RWPE1 (cell line): Measurements from ENCODE around the gene CENPF.
"Not testable (repeated sequence)": the region's sequence is repeated elsewhere in the genome, so short reads cannot be mapped to it uniquely, and the experiment has no call there.

Experiments
- CTCF ChIA-PET: fragments of 350-600 bp; sonication (Branson Sonifier 250); formaldehyde crosslinking; extraction: SDS; loops from one replicate; lab custom pipeline; 2021; lab: Yijun Ruan, JAX
- POLR2A ChIA-PET: fragments of 400-600 bp; formaldehyde crosslinking; extraction: SDS; loops from one replicate; lab custom pipeline; 2020; ENCODE audit warnings: antibody characterized with exemption; ENCODE audit not compliant: low non-redundant PET; lab: Yijun Ruan, JAX
- DNase-seq: peaks from one replicate; pipeline ENCODE4 v3.0.0; 2012; ENCODE audit warnings: low spot score
- H3K27ac ChIP-seq: fragments of 450-650 bp; 2 replicates; pipeline ENCODE4 v1.5.1; 2017
- TF ChIP-seq, protein P1 (sequence below): fragments of 450-650 bp; conservative IDR thresholded peaks from 2 replicates; pipeline ENCODE4 v1.5.1; 2017; ENCODE audit warnings: low read depth, mild to moderate bottlenecking

CENPF gene

DNA sequence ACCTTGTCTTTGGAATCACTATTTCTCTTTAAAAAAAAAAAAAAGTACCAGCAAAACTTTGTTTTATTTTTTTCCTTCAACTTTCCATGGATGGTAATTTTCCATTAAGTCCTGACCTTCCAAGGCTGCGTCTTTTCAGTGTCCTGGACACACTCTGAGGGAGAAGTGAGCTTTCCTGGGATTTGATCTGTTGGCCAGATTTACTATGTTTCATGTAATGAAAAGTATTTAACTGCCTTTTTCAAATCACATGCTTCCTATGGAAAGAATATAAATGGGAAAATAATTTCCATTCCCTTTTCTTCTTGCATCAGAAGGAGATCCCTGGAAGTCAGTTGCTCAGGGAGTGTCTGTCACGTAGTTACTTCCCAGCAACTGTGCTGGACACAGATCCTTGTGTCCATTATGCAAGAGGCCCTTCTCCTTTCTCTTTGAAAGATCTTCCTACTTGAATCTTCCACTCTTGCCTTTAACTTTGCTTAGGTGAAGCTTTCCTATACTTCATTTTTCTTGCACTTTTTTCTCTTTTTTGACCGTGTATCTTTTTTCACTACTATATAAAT lies 59.3 kb downstream of the CENPF start:
- POLR2A ChIA-PET = no interaction called here

DNA sequence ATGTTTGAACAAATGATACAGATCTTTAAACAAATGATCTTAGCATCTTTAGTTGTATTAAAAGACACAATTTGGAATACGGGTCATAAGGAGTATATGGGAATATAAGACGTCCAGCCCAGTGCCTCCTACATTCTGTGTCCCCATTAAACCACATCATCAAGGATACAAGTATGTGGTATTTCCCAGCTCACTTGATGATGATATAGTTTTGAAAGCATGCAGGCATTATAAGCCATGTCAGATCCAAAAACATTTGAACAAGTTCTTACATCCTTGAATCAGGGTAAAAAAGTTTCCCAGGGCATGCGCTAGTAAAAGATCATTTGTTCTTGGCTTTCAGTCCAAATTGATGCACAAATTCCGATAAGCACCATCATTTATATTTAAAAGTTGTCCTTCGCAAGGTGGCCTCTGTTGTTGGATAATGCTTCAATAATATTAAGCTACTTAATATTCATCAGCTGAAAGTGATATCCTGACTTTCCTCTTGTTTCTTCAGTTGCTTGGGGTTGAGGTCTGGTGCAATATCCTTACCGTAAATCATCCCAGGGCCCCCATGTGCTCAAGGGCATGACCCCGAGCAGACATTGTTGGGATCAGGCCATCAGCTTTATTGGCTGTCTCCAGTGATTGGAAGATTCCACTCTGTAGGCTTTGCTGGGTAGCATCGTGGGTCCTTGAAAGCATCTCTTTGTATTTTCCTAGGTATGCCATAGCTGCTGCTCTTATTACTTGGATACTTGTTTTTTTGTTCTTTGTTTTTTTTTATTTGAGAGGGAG lies 61.8 kb downstream of the CENPF start:
- ChIA-PET CTCF (interaction anchor here (0.5 to 0.6 kb wide), 2 partner anchors 915 to 1290 kb away, joined by 3 read pairs; no protein-coding TSS in a partner anchor), POLR2A (no interaction called here)
- TF ChIP-seq, protein P1, sequence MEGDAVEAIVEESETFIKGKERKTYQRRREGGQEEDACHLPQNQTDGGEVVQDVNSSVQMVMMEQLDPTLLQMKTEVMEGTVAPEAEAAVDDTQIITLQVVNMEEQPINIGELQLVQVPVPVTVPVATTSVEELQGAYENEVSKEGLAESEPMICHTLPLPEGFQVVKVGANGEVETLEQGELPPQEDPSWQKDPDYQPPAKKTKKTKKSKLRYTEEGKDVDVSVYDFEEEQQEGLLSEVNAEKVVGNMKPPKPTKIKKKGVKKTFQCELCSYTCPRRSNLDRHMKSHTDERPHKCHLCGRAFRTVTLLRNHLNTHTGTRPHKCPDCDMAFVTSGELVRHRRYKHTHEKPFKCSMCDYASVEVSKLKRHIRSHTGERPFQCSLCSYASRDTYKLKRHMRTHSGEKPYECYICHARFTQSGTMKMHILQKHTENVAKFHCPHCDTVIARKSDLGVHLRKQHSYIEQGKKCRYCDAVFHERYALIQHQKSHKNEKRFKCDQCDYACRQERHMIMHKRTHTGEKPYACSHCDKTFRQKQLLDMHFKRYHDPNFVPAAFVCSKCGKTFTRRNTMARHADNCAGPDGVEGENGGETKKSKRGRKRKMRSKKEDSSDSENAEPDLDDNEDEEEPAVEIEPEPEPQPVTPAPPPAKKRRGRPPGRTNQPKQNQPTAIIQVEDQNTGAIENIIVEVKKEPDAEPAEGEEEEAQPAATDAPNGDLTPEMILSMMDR = no peak
- H3K27ac ChIP-seq = no peak overlapping the region
- DNase-seq = no peak

More for the DNA sequence above, 59.3 kb downstream of the CENPF start:
- no peak overlapping the region for H3K27ac ChIP-seq
- TF ChIP-seq, protein P1 = no peak
- CTCF ChIA-PET = no interaction called here
- DNase-seq = no peak

DNA sequence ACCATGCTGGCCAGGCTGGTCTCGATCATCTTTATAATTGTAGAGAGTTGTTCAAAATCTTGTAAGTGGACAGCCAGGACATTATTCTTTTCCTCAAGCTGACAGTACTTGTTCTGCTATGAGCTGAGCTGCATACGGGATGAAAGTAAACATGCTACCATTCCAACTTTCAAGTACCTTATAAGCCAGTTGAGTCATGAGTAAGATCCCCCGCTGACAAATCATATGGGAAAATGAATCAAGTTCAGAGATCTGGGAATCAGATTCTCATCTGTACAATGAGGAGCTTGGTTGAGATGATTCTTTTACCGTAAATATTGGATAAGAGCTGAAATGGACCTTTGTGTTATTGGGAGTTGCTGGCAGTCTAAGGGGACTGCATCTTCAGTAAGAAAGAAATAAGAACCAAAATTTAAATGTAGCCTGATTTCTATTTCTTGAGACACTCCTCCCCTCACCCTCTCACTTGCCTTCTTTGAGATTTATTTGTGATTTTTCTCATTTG lies 62.7 kb downstream of the CENPF start:
- POLR2A ChIA-PET = no interaction called here
- TF ChIP-seq, protein P1 = no peak
- DNase-seq = no peak
- H3K27ac ChIP-seq = no peak overlapping the region
- CTCF ChIA-PET = interaction anchor here (0.6 kb wide), 1 partner anchor 1291 kb away, joined by 3 read pairs; no protein-coding TSS in a partner anchor

DNA sequence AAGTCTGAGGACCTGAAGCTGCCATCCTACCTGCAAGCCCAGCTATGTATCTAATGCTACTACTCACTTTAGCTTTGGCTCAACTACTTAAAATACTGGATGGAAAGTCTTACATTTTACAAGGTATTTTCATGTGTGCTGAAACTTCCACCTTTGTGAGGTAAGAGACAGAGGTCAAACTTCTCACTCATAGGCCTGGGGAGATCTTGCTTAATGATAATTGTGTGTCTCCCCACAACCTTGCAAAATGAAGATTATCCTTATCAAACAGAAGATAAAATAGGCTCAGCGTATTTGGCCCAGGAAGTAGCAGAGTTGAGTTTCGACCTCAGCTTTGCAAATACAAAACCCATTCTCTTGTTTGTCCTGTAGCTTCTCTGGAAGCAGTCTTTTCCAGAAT lies 63.7 kb downstream of the CENPF start:
- no peak for DNase-seq
- POLR2A ChIA-PET = no interaction called here
- no peak overlapping the region for H3K27ac ChIP-seq
- TF ChIP-seq, protein P1 = no peak
- CTCF ChIA-PET = interaction anchor here (0.5 to 1.0 kb wide), 3 partner anchors 15 to 1069 kb away, joined by 3 to 4 read pairs (median 4); no protein-coding TSS in a partner anchor

DNA sequence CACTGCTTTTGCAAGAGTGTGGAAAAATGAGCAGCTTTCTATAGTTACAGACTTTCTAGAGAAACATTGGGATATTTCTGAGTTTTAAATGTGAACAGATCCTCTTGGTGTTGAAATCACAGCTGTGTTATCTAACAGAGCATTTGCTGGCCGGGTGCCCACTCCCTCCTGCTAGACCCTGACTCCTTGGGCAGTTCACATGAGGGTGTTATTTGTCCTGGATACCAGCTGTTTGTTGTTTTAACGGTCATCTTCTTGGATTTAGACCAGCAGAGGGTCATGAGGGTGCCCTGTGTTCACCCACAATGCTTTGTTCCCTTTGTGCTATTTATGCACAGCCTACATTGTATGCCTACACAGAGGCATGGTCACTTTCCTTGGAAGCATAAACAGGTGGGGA lies 67.1 kb downstream of the CENPF start:
- TF ChIP-seq, protein P1 = no peak
- ChIA-PET CTCF (interaction anchor here (0.6 kb wide), 1 partner anchor 858 kb away, joined by 7 read pairs; no protein-coding TSS in a partner anchor), POLR2A (no interaction called here)
- no peak overlapping the region for H3K27ac ChIP-seq
- DNase-seq = no peak

DNA sequence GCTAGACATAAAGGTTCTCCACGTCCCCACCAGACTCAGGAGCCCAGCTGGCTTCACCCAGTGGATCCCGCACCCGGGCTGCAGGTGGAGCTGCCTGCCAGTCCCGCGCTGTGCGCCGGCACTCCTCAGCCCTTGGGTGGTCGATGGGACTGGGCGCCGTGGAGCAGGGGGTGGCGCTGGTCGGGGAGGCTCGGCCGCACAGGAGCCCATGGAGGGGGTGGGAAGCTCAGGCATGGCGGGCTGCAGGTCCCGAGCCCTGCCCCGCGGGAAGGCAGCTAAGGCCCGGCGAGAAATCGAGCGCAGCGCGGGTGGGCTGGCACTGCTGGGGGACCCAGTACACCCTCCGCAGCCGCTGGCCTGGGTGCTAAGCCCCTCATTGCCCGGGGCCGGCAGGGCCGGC lies 70.0 kb downstream of the CENPF start:
- H3K27ac ChIP-seq, DNase-seq, CTCF ChIA-PET, POLR2A ChIA-PET: not testable (repeated sequence)
